Activated CD4-positive, alpha-beta memory T cell treated with anti-CD3 and anti-CD28 coated beads, Interleukin-2, amount 10 ng/mL, durations not matched to agents 7 days and 5 days (primary cell): ENCODE results near the gene ACOT13. TPM values are rescaled to one million over a fixed set of nuclear protein-coding genes. Genes with fewer than 3 reads are reported as not detected.
"Not testable (repeated sequence)": the region's sequence is repeated elsewhere in the genome, so short reads cannot be mapped to it uniquely, and the experiment has no call there.

ENCODE experiments used
- CTCF ChIA-PET: fragments of 350-600 bp; sonication (Branson Sonifier 250); formaldehyde crosslinking; loops from one replicate; lab custom pipeline; 2021; ENCODE audit warnings: antibody characterized with exemption, inconsistent platforms; lab: Charles Lee
- POLR2A ChIA-PET: fragments of 350-600 bp; sonication (Branson Sonifier 250); formaldehyde crosslinking; loops from one replicate; lab custom pipeline; 2021; ENCODE audit warnings: antibody characterized with exemption; lab: Charles Lee
- DNase-seq: peaks from one replicate; pipeline ENCODE4 v3.0.0-alpha.2; 2020
- H3K27ac Mint-ChIP-seq: one replicate; pipeline ENCODE4 v1.8.0; 2021; ENCODE audit warnings: mild to moderate bottlenecking, mixed read lengths
- H3K27me3 Mint-ChIP-seq: one replicate; pipeline ENCODE4 v1.8.0; 2021; ENCODE audit warnings: mixed read lengths
- H3K36me3 Mint-ChIP-seq: one replicate; pipeline ENCODE4 v1.8.0; 2021; ENCODE audit warnings: low read depth, mixed read lengths
- H3K4me1 Mint-ChIP-seq: one replicate; pipeline ENCODE4 v1.8.0; 2021; ENCODE audit warnings: mixed read lengths
- H3K4me3 Mint-ChIP-seq: one replicate; pipeline ENCODE4 v1.8.0; 2021; ENCODE audit warnings: mild to moderate bottlenecking, mixed read lengths
- H3K9me3 Mint-ChIP-seq: one replicate; pipeline ENCODE4 v1.8.0; 2021; ENCODE audit warnings: mixed read lengths
- total RNA-seq, 2 experiments: library from RNA; stranded (reverse); gene quantifications; one replicate each; pipeline ENCODE4 v1.2.3, GENCODE V29; 2021

Gene ACOT13
- total RNA-seq, 2 experiments from 2014 or later = 19.9 to 21.1 TPM

DNA sequence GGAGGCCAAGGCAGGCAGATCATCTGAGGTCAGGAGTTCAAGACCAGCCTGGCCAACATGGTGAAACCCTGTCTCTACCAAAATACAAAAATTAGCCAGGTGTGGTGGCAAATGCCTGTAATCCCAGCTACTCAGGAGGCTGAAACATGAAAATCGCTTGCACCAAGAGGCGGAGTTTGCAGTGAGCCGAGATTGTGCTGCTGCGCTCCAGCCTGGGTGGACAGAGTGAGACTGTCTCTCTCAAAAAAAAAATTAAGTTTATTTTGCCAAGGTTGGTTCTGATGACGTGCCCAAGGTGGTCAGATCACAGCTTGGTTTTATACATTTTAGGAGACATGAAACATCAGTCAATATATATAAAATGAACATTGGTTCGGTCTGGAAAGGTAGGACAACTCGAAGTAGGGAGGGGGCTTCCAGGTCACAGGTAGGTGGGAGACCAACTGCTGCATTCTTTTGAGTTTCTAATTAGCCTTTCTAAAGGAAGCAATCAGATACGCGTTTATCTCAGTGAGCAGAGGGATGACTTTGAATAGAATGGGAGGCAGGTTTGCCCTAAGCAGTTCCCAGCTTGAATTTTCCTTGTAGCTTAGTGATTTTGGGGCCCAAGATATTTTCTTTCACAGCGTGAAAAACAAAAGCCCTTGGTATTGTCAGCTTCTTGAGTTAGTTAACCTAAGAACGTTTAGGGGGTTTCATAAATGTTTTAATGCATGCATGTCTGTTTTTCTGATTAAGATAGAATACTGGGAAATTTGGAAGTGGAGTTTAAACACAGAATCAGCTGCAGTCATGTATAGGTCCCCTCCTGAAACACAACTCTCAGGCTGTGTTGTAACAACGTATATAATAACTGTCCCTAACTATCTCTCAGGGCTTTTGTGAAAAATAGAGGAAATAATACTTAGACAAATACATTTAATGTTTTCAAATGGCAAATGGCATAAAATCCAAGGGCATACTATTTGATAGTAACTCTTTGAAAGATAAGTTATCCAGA lies 16.7 kb downstream of the ACOT13 start:
- Mint-ChIP-seq H3K36me3 (peaks cover 3% of the 10 kb centered on the region), H3K9me3 (no peaks in the 10 kb centered on the region), H3K27ac (no peak overlapping the region), H3K4me1 (no peaks in the 10 kb centered on the region), H3K27me3 (no peaks in the 10 kb centered on the region), H3K4me3 (no peak overlapping the region)
- ChIA-PET CTCF (no interaction called here), POLR2A (interaction anchor here (0.8 kb wide), 1 partner anchor 17 kb away, joined by 3 read pairs; the partner anchor contains the start of genes ACOT13 and TDP2)
- DNase-seq = no peak

DNA sequence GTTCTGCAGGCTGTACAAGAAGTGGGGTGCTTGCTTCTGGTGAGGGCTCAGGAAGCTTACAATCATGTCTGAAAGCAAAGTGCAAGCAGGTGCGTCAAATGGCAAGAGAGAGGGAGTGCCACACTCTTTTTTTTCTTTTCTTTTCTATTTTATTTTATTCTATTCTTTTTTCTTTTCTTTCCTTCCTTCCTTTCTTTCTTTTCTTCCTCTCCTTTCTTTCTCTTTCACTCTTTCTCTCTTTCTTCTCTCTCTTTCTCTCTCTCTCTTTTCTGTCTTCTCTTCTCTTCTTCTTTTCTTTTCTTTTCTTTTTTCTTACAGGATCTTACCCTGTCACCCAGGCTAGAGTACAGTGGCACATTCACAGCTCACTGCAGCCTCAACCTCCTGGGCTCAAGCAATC lies 19.5 kb downstream of the ACOT13 start:
- H3K9me3 Mint-ChIP-seq = no peaks in the 10 kb centered on the region
- ChIA-PET CTCF (no interaction called here), POLR2A (no interaction called here)
- no peak overlapping the region for H3K27ac Mint-ChIP-seq
- H3K27me3 Mint-ChIP-seq = no peaks in the 10 kb centered on the region
- H3K4me1 Mint-ChIP-seq = no peaks in the 10 kb centered on the region
- no peak overlapping the region for H3K4me3 Mint-ChIP-seq
- peaks cover 3% of the 10 kb centered on the region for H3K36me3 Mint-ChIP-seq
- DNase-seq = no peak

- ChIA-PET POLR2A (no interaction called here), CTCF (no interaction called here)
Measured at GRCh38 chr6:24686946-24687345, 20.1 kb downstream of the ACOT13 start.

GRCh38 chr6:24689964-24690363 lies 23.1 kb downstream of the ACOT13 start:
- H3K36me3 Mint-ChIP-seq = peaks cover 3% of the 10 kb centered on the region
- no peak overlapping the region for H3K4me3 Mint-ChIP-seq
- H3K27me3 Mint-ChIP-seq = no peaks in the 10 kb centered on the region
- no peak overlapping the region for H3K27ac Mint-ChIP-seq
- CTCF ChIA-PET = interaction anchor here (0.6 to 1.7 kb wide), 4 partner anchors 77 to 302 kb away, joined by 3 to 6 read pairs (median 3); no protein-coding TSS in a partner anchor
- DNase-seq = no peak
- H3K9me3 Mint-ChIP-seq = no peaks in the 10 kb centered on the region
- H3K4me1 Mint-ChIP-seq = peaks cover 4% of the 10 kb centered on the region
- POLR2A ChIA-PET = no interaction called here

More at GRCh38 chr6:24686946-24687345, 20.1 kb downstream of the ACOT13 start:
- H3K4me3 Mint-ChIP-seq = no peak overlapping the region
- peaks cover 3% of the 10 kb centered on the region for H3K36me3 Mint-ChIP-seq
- no peak for DNase-seq
- H3K4me1 Mint-ChIP-seq = no peaks in the 10 kb centered on the region
- H3K9me3 Mint-ChIP-seq = no peaks in the 10 kb centered on the region
- no peaks in the 10 kb centered on the region for H3K27me3 Mint-ChIP-seq
- no peak overlapping the region for H3K27ac Mint-ChIP-seq

DNA sequence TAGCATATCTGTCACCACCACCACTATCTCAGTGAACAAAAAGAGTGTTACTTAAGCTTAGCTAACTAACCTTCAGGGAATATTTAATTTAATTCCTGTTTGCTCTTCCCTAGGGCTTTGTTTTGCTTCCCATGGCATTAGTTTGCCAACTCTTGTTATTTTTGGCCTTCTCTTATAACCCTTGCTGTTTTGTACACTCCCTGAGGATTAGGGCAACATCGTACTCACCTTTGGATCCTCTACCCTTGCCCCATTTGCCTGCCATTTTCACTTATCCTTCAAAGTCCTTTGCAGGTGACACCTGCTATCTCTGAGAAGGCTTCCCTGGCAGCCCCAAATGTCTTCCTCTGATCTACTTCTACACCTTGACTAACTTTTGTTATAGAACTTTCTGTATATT lies 23.7 kb downstream of the ACOT13 start:
- peaks cover 4% of the 10 kb centered on the region for H3K4me1 Mint-ChIP-seq
- CTCF ChIA-PET = interaction anchor here (1.0 to 1.7 kb wide), 2 partner anchors 107 to 109 kb away, joined by 3 to 6 read pairs; no protein-coding TSS in a partner anchor
- no peaks in the 10 kb centered on the region for H3K27me3 Mint-ChIP-seq
- peaks cover 3% of the 10 kb centered on the region for H3K36me3 Mint-ChIP-seq
- no peaks in the 10 kb centered on the region for H3K9me3 Mint-ChIP-seq
- DNase-seq = no peak
- POLR2A ChIA-PET = no interaction called here
- H3K4me3 Mint-ChIP-seq = no peak overlapping the region
- H3K27ac Mint-ChIP-seq = no peak overlapping the region

DNA sequence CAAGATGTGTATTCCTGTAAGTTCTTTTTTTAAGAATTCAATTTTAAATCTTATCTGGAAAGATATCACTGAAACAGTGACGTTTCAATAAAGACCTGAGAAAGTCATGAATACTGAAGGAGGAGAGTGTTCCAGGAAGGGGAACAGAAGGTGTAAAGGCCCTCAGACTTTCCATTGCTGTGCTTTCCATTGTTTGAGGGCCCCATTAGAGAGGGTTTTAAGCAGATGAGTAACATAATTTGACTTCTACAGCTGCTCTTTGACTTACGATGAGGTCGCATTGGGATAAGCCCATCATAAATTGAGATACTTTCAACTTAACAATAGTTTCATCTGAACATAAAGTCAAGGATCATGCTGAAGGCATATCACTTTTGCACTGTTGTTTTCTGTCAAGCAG lies 24.7 kb downstream of the ACOT13 start:
- CTCF ChIA-PET = interaction anchor here (0.8 to 1.3 kb wide), 2 partner anchors 109 to 110 kb away, joined by 3 read pairs; no protein-coding TSS in a partner anchor
- DNase-seq = no peak
- H3K27ac Mint-ChIP-seq = no peak overlapping the region
- POLR2A ChIA-PET = no interaction called here
- no peaks in the 10 kb centered on the region for H3K27me3 Mint-ChIP-seq
- H3K9me3 Mint-ChIP-seq = no peaks in the 10 kb centered on the region
- H3K36me3 Mint-ChIP-seq = peaks cover 3% of the 10 kb centered on the region
- H3K4me1 Mint-ChIP-seq = peaks cover 8% of the 10 kb centered on the region
- H3K4me3 Mint-ChIP-seq = no peak overlapping the region

- Mint-ChIP-seq H3K27me3 (no peaks in the 10 kb centered on the region), H3K4me1 (peaks cover 8% of the 10 kb centered on the region), H3K9me3 (no peaks in the 10 kb centered on the region), H3K36me3 (peaks cover 3% of the 10 kb centered on the region), H3K27ac (no peak overlapping the region), H3K4me3 (no peak overlapping the region)
- CTCF ChIA-PET = interaction anchor here (0.8 to 1.3 kb wide), 3 partner anchors 107 to 111 kb away, joined by 3 read pairs; no protein-coding TSS in a partner anchor
- no peak for DNase-seq
- POLR2A ChIA-PET = no interaction called here
Measured at GRCh38 chr6:24692003-24692402, 25.1 kb downstream of the ACOT13 start.

DNA sequence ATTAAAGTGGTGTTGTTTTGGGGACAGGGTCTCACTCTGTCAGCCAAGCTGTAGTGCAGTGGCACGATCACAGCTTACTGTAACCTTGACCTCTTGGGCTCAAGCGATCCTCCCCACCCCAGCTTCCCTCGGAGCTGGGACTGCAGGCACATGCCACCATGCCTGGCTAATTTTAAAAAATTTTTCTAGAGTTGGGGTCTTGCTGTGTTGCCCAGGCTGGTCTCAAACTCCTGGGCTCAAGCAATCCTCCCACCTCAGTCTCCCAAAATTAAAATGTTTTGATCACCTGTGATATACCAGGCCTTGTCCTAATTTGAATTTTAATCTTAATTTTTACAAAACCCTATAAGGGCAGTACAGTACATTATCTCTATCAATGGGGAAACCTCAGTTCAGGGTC lies 25.5 kb downstream of the ACOT13 start:
- Mint-ChIP-seq H3K36me3 (peaks cover 1% of the 10 kb centered on the region), H3K4me3 (no peak overlapping the region), H3K27me3 (no peaks in the 10 kb centered on the region), H3K9me3 (no peaks in the 10 kb centered on the region), H3K27ac (no peak overlapping the region), H3K4me1 (peaks cover 8% of the 10 kb centered on the region)
- POLR2A ChIA-PET = no interaction called here
- no peak for DNase-seq
- CTCF ChIA-PET = interaction anchor here (1.3 kb wide), 2 partner anchors 108 to 111 kb away, joined by 3 read pairs; no protein-coding TSS in a partner anchor

- H3K36me3 Mint-ChIP-seq = no peaks in the 10 kb centered on the region
Measured at GRCh38 chr6:24692848-24693592, 26.1 kb downstream of the ACOT13 start.

DNA sequence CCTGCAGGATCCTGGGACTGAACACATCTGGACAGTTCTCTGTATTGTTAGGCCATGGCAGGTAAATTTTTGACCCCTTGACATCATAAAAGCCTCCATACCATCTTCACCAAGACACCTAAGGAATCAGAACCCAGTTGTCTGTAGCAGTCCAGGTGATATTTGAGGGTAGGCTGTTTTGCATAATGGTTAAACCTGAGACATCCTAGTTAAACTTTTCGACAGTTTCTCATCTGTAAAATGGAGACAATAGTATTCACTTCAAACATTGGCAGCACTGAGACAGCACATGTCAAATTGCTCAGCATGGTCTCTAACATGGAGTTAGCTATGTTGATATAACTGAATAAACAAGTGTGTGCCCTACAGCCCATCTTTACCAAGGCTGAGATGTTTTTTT lies 27.3 kb downstream of the ACOT13 start:
- H3K4me3 Mint-ChIP-seq = no peak overlapping the region
- H3K9me3 Mint-ChIP-seq = no peaks in the 10 kb centered on the region
- ChIA-PET CTCF (interaction anchor here (1.0 to 3.3 kb wide), 5 partner anchors 105 to 324 kb away, joined by 3 to 20 read pairs (median 4); no protein-coding TSS in a partner anchor), POLR2A (no interaction called here)
- H3K36me3 Mint-ChIP-seq = peaks cover 3% of the 10 kb centered on the region
- DNase-seq = no peak
- H3K27me3 Mint-ChIP-seq = no peaks in the 10 kb centered on the region
- peaks cover 8% of the 10 kb centered on the region for H3K4me1 Mint-ChIP-seq
- H3K27ac Mint-ChIP-seq = no peak overlapping the region

More at GRCh38 chr6:24692848-24693592, 26.1 kb downstream of the ACOT13 start:
- ChIA-PET POLR2A (no interaction called here), CTCF (interaction anchor here (1.3 to 3.3 kb wide), 2 partner anchors 108 to 112 kb away, joined by 3 to 20 read pairs; no protein-coding TSS in a partner anchor)
- Mint-ChIP-seq H3K9me3 (no peaks in the 10 kb centered on the region), H3K4me3 (no peak overlapping the region), H3K27me3 (no peaks in the 10 kb centered on the region), H3K4me1 (peaks cover 8% of the 10 kb centered on the region), H3K27ac (no peak overlapping the region)
- DNase-seq = no peak

GRCh38 chr6:24695635-24696034 lies 28.8 kb downstream of the ACOT13 start:
- H3K9me3 Mint-ChIP-seq, H3K4me3 Mint-ChIP-seq, H3K27ac Mint-ChIP-seq, POLR2A ChIA-PET, H3K4me1 Mint-ChIP-seq, H3K36me3 Mint-ChIP-seq, H3K27me3 Mint-ChIP-seq: not testable (repeated sequence)
- DNase-seq = peak; percentile 36
- CTCF ChIA-PET = interaction anchor here (1.0 to 3.3 kb wide), 3 partner anchors 111 to 114 kb away, joined by 6 to 20 read pairs (median 7); no protein-coding TSS in a partner anchor

- no peak overlapping the region for H3K27ac Mint-ChIP-seq
- H3K27me3 Mint-ChIP-seq = no peaks in the 10 kb centered on the region
- H3K36me3 Mint-ChIP-seq = peaks cover 5% of the 10 kb centered on the region
- no peak overlapping the region for H3K4me3 Mint-ChIP-seq
- CTCF ChIA-PET = interaction anchor here (1.0 to 3.3 kb wide), 4 partner anchors 111 to 115 kb away, joined by 6 to 22 read pairs (median 14); no protein-coding TSS in a partner anchor
- DNase-seq = no peak
- H3K9me3 Mint-ChIP-seq = no peaks in the 10 kb centered on the region
- POLR2A ChIA-PET = no interaction called here
- peaks cover 8% of the 10 kb centered on the region for H3K4me1 Mint-ChIP-seq
Measured at GRCh38 chr6:24696097-24696496, 29.2 kb downstream of the ACOT13 start.
